Activated T-cell treated with anti-CD3 and anti-CD28 coated beads for 4 hours (primary cell): ENCODE results near the gene FNDC3A.
"Not testable (repeated sequence)": the region's sequence is repeated elsewhere in the genome, so short reads cannot be mapped to it uniquely, and the experiment has no call there.

Experiments
- DNase-seq: peaks from one replicate; pipeline ENCODE4 v3.0.0-alpha.2; 2020

The FNDC3A gene

GRCh38 chr13:49046519-49046918, 70.8 kb downstream of the FNDC3A start:
- DNase-seq = no peak

- DNase-seq = no peak
Observed at GRCh38 chr13:49052813-49053212, 77.1 kb downstream of the FNDC3A start.

GRCh38 chr13:49053215-49053614, 77.5 kb downstream of the FNDC3A start:
- DNase-seq = no peak

GRCh38 chr13:49053906-49054305, 78.2 kb downstream of the FNDC3A start:
- DNase-seq = no peak

GRCh38 chr13:49055021-49055420, 79.3 kb downstream of the FNDC3A start:
- no peak for DNase-seq

- no peak for DNase-seq
Observed at GRCh38 chr13:49057176-49057575, 81.5 kb downstream of the FNDC3A start.

- no peak for DNase-seq
Observed at GRCh38 chr13:49058761-49059160, 83.0 kb downstream of the FNDC3A start.

GRCh38 chr13:49060678-49061387, 85.1 kb downstream of the FNDC3A start:
- DNase-seq = no peak

GRCh38 chr13:49061388-49061752, 85.7 kb downstream of the FNDC3A start:
- not testable (repeated sequence) for DNase-seq

GRCh38 chr13:49062297-49062896, 86.7 kb downstream of the FNDC3A start:
- DNase-seq = no peak

GRCh38 chr13:49063011-49063410, 87.3 kb downstream of the FNDC3A start:
- DNase-seq = no peak

GRCh38 chr13:49063497-49063896, 87.8 kb downstream of the FNDC3A start:
- DNase-seq = no peak

- DNase-seq = no peak
Observed at GRCh38 chr13:49064476-49064875, 88.8 kb downstream of the FNDC3A start.

- DNase-seq = no peak
Observed at GRCh38 chr13:49066856-49067255, 91.1 kb downstream of the FNDC3A start.

- not testable (repeated sequence) for DNase-seq
Observed at GRCh38 chr13:49068498-49068897, 92.8 kb downstream of the FNDC3A start.

- DNase-seq = not testable (repeated sequence)
Observed at GRCh38 chr13:49070021-49070420, 94.3 kb downstream of the FNDC3A start.

GRCh38 chr13:49071341-49071937, 95.7 kb downstream of the FNDC3A start:
- DNase-seq = no peak

- DNase-seq = no peak
Observed at GRCh38 chr13:49082653-49083536, 107.2 kb downstream of the FNDC3A start.

- DNase-seq = no peak
Observed at GRCh38 chr13:49084961-49085360, 109.2 kb downstream of the FNDC3A start.

GRCh38 chr13:49086722-49087121, 111.0 kb downstream of the FNDC3A start:
- no peak for DNase-seq

GRCh38 chr13:49093376-49093775, 117.7 kb downstream of the FNDC3A start:
- DNase-seq = no peak

- DNase-seq = no peak
Observed at GRCh38 chr13:49097374-49097773, 121.7 kb downstream of the FNDC3A start.

GRCh38 chr13:49098198-49098597, 122.5 kb downstream of the FNDC3A start:
- no peak for DNase-seq
